GM23248 (cell line): ENCODE measurements around the gene PRKCA. TPM values are rescaled to one million over a fixed set of nuclear protein-coding genes. Genes with fewer than 3 reads are reported as not detected.

Experiments used
- DNase-seq: peaks from one replicate; pipeline ENCODE4 v3.0.0-alpha.2; 2015
- H2AFZ ChIP-seq: fragments of 200-600 bp; sonication (generic); 2 replicates; pipeline ENCODE4 v1.6.1; 2016; ENCODE audit warnings: antibody characterized with exemption
- H3F3A ChIP-seq: fragments of 200-600 bp; sonication (generic); 2 replicates; pipeline ENCODE4 v1.6.1; 2016; ENCODE audit warnings: mild to moderate bottlenecking, antibody characterized with exemption, mixed run types; ENCODE audit not compliant: insufficient read depth
- H3K27ac ChIP-seq: fragments of 200-600 bp; sonication (generic); 2 replicates; pipeline ENCODE4 v1.5.1; 2016; ENCODE audit warnings: mild to moderate bottlenecking
- H3K27me3 ChIP-seq: fragments of 200-600 bp; sonication (generic); replicated peaks from 2 replicates; pipeline ENCODE4 v1.6.1; 2016; ENCODE audit warnings: mild to moderate bottlenecking; ENCODE audit not compliant: insufficient read depth
- H3K36me3 ChIP-seq: fragments of 200-600 bp; sonication (generic); 2 replicates; pipeline ENCODE4 v1.6.1; 2016; ENCODE audit warnings: low read depth, mild to moderate bottlenecking
- H3K4me1 ChIP-seq: fragments of 200-600 bp; sonication (generic); 2 replicates; pipeline ENCODE4 v1.6.1; 2016; ENCODE audit warnings: mild to moderate bottlenecking; ENCODE audit not compliant: insufficient read depth
- H3K4me2 ChIP-seq: fragments of 200-600 bp; sonication (generic); one replicate; pipeline ENCODE4 v1.6.1; 2016; ENCODE audit warnings: mild to moderate bottlenecking; ENCODE audit not compliant: unreplicated experiment
- H3K4me3 ChIP-seq: fragments of 200-600 bp; sonication (generic); 2 replicates; pipeline ENCODE4 v1.5.1; 2016; ENCODE audit warnings: mild to moderate bottlenecking
- H3K79me2 ChIP-seq: fragments of 200-600 bp; sonication (generic); 2 replicates; pipeline ENCODE4 v1.6.1; 2016; ENCODE audit warnings: mild to moderate bottlenecking; ENCODE audit not compliant: insufficient read depth
- H3K9ac ChIP-seq: fragments of 200-600 bp; sonication (generic); 2 replicates; pipeline ENCODE4 v1.6.1; 2016; ENCODE audit warnings: mild to moderate bottlenecking
- H3K9me2 ChIP-seq: fragments of 200-600 bp; sonication (generic); 2 replicates; pipeline ENCODE4 v1.6.1; 2016; ENCODE audit warnings: mixed run types, mild to moderate bottlenecking, moderate library complexity; ENCODE audit not compliant: insufficient read depth
- H3K9me3 ChIP-seq: fragments of 200-600 bp; sonication (generic); one replicate; pipeline ENCODE4 v1.6.1; 2017; ENCODE audit warnings: low read depth
- H4K20me1 ChIP-seq: fragments of 200-600 bp; sonication (generic); 2 replicates; pipeline ENCODE4 v1.6.0; 2016; ENCODE audit not compliant: insufficient read depth
- EZH2 ChIP-seq: fragments of 200-600 bp; sonication (generic); IDR thresholded peaks from 2 replicates; pipeline ENCODE4 v1.6.1; 2018; ENCODE audit warnings: antibody characterized with exemption, mild to moderate bottlenecking; ENCODE audit not compliant: insufficient read depth, poor library complexity, severe bottlenecking
- EZH2phosphoT487 ChIP-seq: fragments of 200-600 bp; sonication (generic); IDR thresholded peaks from 2 replicates; pipeline ENCODE4 v1.6.1; 2018; ENCODE audit warnings: antibody characterized with exemption, moderate library complexity, mild to moderate bottlenecking, low read depth; ENCODE audit not compliant: insufficient read depth
- WGBS, 2 experiments: methylation state at CpG; one replicate each; pipeline ENCODE4 v1.1.6; 2015 to 2017; ENCODE audit warnings: low lambda C conversion rate in 2 of 2, low coverage in 1 of 2; ENCODE audit errors: missing lambda C conversion rate in 2 of 2; 5-methylcytosine and 5-hydroxymethylcytosine counted together
- in situ Hi-C: fragments of 300-500 bp; cut with MboI; formaldehyde crosslinking; loops from 2 replicates; pipeline ENCODE4 v1.15.0; 2020
- polyA plus RNA-seq: library from polyadenylated mRNA; unstranded; fragments of >200 nt; fragmentation: Nextera tagmentation; extraction: Ambion mirVana; gene quantifications from 2 replicates; pipeline ENCODE4 v1.2.1, GENCODE V29; 2016
- total RNA-seq: library from RNA; depleted of rRNA; stranded (reverse); fragments of >200 nt; shearing (Covaris generic); gene quantifications from 2 replicates; pipeline ENCODE4 v1.2.3, GENCODE V29; 2014

PRKCA gene
- total and polyA plus RNA-seq, 2 experiments from 2014 or later = 17.3 to 28.5 TPM

DNA sequence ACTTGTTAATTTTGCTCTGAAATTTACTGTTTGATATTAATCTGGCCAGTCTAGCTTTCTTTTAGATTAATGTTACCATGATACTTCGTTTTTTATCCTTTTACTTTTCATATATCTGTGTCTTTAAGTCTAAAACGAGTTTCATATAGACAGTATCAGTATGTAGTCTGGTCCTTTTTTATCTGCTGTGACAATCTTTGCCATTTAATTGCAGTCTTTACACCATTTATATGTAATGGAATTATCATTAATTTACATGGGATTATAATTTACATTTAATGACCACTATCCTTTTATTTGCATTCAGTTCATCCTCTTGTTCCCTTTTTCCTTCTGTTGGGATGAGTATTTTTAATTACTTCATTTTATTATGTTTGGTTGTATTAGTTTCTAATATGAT, 243.5 kb downstream of the PRKCA start:
- TF ChIP-seq EZH2phosphoT487 (no peak), EZH2 (no peak)
- H3K27ac ChIP-seq = peak overlapping the region; percentile 40
- peaks cover 66% of the 10 kb centered on the region for H3K79me2 ChIP-seq
- peaks cover 88% of the 10 kb centered on the region for H3F3A ChIP-seq
- H3K4me2 ChIP-seq = no peak overlapping the region
- H2AFZ ChIP-seq = no peak overlapping the region
- H3K9me2 ChIP-seq = no peaks in the 10 kb centered on the region
- in situ Hi-C loops = no loop called here
- no peaks in the 10 kb centered on the region for H3K36me3 ChIP-seq
- 93 to 99% methylated on average over 2 of the region's 2 CpGs for WGBS, 2 experiments
- no peaks in the 10 kb centered on the region for H3K27me3 ChIP-seq
- no peaks in the 10 kb centered on the region for H3K9me3 ChIP-seq
- H3K4me1 ChIP-seq = peaks cover 84% of the 10 kb centered on the region
- no peak for DNase-seq
- no peak overlapping the region for H3K4me3 ChIP-seq
- H4K20me1 ChIP-seq = no peaks in the 10 kb centered on the region
- H3K9ac ChIP-seq = no peak overlapping the region

DNA sequence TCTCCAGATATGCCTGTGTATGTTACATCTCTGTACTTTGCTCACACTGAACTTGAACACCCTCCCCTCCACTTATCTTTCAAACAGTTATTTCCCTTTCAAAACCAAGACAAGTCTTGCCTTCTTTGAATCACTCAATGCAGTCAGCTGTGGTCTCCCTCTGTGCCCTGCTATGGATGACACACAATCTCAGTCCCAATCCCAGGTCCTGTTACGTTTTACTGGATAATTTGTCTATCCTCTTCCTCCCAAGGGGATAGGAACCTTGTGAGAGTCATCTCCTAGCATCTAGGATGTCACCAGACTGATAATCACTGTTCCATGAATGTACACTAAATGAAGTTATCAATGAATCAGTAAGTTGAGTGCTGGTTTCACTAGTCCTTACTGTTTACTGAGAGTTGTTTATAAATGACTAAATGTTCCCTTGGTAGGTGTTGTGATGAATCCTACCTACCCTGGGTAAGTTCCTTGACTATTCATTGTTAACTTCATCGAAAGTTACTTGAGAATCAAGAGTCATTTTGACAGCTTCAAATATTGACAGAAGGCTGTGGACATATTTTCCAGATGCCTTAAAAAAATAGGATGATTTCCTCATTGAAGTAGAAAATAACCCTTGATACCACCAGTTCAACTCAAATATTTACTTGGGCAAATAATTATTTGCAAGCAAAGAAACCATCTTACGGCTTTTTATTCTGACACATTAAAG, 244.9 kb downstream of the PRKCA start:
- peak; percentile 42 for DNase-seq
- 65 to 69% methylated on average over 3 of the region's 3 CpGs for WGBS, 2 experiments
- Histone ChIP-seq H3K9me2 (no peaks in the 10 kb centered on the region), H3K79me2 (peaks cover 69% of the 10 kb centered on the region), H3K4me1 (peaks cover 71% of the 10 kb centered on the region), H3K27ac (peak overlapping the region; percentile 83), H3K27me3 (no peaks in the 10 kb centered on the region), H3K9ac (peak overlapping the region; percentile 51; the same call in 1 of the 2 replicates), H4K20me1 (no peaks in the 10 kb centered on the region), H3F3A (peaks cover 76% of the 10 kb centered on the region), H2AFZ (no peak overlapping the region), H3K36me3 (no peaks in the 10 kb centered on the region), H3K9me3 (no peaks in the 10 kb centered on the region), H3K4me2 (peak overlapping the region; percentile 70), H3K4me3 (no peak overlapping the region)
- no peak for TF ChIP-seq EZH2phosphoT487
- no peak for TF ChIP-seq EZH2
- in situ Hi-C loops = no loop called here

DNA sequence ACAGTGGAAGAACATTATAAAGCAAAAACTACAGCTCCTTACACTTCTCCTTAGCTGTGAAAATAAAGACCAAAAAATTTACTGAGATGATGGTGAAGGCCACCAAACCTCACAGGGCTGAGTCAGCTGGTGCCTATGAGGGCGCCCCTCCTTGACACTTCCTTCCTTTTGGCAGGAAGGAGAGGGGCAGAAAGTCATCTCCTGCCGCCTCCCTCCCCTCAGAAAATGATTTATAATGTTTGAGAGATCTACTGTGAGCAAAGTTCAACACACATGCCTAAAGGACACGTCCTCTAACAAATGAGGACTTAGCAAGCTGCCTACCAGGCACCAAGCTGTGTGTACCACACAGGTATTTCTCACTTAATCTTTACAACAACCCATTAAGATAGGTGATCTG, 245.7 kb downstream of the PRKCA start:
- peak overlapping the region; percentile 83 for H3K27ac ChIP-seq
- DNase-seq = peak; percentile 63
- in situ Hi-C loops = no loop called here
- H3K79me2 ChIP-seq = peaks cover 73% of the 10 kb centered on the region
- WGBS, 2 experiments = 7 to 8% methylated on average over 3 of the region's 3 CpGs
- H3K9me2 ChIP-seq = no peaks in the 10 kb centered on the region
- no peaks in the 10 kb centered on the region for H3K36me3 ChIP-seq
- TF ChIP-seq EZH2 (no peak), EZH2phosphoT487 (no peak)
- no peaks in the 10 kb centered on the region for H3K9me3 ChIP-seq
- H3F3A ChIP-seq = peaks cover 68% of the 10 kb centered on the region
- 0 out of 2 replicates have a peak overlapping the region, but pooled peaks have one; percentile 22 for H2AFZ ChIP-seq
- no peaks in the 10 kb centered on the region for H4K20me1 ChIP-seq
- peak overlapping the region; percentile 70 for H3K4me2 ChIP-seq
- H3K9ac ChIP-seq = peak overlapping the region; percentile 51
- H3K4me1 ChIP-seq = peaks cover 63% of the 10 kb centered on the region
- no peak overlapping the region for H3K4me3 ChIP-seq
- H3K27me3 ChIP-seq = no peaks in the 10 kb centered on the region

DNA sequence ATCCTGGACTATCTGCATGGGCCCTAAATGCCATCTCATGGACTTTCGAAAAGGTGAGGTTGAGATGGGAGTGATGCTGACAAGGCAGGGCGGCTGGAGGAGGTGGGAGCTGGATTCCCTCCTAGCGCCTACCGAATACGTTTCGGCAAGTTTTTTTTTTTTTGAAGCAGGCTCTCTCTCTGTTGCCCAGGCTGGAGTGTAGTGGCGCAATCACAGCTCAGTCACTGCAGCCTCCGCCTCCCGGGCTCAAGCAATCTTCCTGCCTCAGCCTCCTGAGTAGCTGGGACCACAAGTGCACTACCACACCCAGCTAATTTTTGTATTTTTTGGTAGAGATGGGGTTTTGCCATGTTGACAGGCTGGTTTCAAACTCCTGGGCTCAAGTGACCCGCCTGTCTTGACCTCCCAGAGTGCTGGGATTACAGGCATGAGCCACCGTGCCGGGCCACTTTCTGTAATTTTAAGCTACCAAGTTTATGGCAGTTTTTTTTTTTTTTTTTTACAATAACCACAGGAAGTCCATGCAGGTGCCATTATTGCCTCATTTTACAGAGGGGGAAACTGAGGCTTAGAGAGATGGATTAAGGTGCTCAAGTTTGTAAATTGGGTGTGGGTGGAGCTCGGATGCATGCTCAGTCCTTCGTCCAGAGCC, 246.4 kb downstream of the PRKCA start:
- Histone ChIP-seq H3K27me3 (no peaks in the 10 kb centered on the region), H2AFZ (no peak overlapping the region), H3K9me3 (no peaks in the 10 kb centered on the region), H3K36me3 (no peaks in the 10 kb centered on the region), H3K4me2 (peak overlapping the region; percentile 70), H3K4me3 (no peak overlapping the region), H3K27ac (peak overlapping the region; percentile 83), H4K20me1 (no peaks in the 10 kb centered on the region), H3K9ac (peak overlapping the region; percentile 51), H3F3A (peaks cover 61% of the 10 kb centered on the region), H3K9me2 (no peaks in the 10 kb centered on the region), H3K79me2 (peaks cover 69% of the 10 kb centered on the region), H3K4me1 (peaks cover 56% of the 10 kb centered on the region)
- in situ Hi-C loops = no loop called here
- DNase-seq = peak; percentile 34
- TF ChIP-seq EZH2 (no peak), EZH2phosphoT487 (no peak)
- 91 to 92% methylated on average over 12 to 14 of the region's 14 CpGs for WGBS, 2 experiments
